ENCODE results near the gene GRM5.
"Not testable (repeated sequence)": the region's sequence is repeated elsewhere in the genome, so short reads cannot be mapped to it uniquely, and the experiment has no call there.

GRM5 gene

DNA sequence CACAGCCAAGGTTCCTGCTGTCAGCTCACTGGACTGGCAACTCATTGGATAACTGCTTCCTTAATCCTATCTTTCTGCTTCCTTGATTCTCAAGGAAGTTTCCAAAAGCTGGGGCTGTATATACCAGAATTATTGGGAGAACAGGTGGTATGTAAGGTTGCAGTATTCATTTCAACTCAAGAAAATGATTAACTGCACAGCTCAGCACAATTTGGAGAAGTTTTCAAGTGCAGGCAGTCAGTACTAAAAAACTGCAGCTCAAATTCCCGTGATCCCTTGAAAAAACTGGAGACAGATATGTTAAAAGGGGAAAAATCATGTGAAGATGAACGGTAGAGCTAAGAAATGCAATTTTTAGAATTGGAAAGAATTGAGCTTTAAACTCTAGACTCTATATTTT is 44.4 kb downstream of the GRM5 start:
- FAIRE-seq (no peak), DNase-seq (ENCODE audit: insufficient read length, low spot score) (no peak)
- TF ChIP-seq SPI1 (IDR thresholded peaks at IDR 0.05; ENCODE audit: low read depth, low read length): no peak
- TF ChIP-seq POLR2AphosphoS5 (IDR thresholded peaks at IDR 0.05; ENCODE audit: low read depth, low read length): no peak
- no peak for TF ChIP-seq TAF1 (IDR thresholded peaks at IDR 0.05; ENCODE audit: low read depth, low read length)
- TF ChIP-seq PAX5 (IDR thresholded peaks at IDR 0.05; ENCODE audit: insufficient read depth, low read length, severe bottlenecking): no peak

DNA sequence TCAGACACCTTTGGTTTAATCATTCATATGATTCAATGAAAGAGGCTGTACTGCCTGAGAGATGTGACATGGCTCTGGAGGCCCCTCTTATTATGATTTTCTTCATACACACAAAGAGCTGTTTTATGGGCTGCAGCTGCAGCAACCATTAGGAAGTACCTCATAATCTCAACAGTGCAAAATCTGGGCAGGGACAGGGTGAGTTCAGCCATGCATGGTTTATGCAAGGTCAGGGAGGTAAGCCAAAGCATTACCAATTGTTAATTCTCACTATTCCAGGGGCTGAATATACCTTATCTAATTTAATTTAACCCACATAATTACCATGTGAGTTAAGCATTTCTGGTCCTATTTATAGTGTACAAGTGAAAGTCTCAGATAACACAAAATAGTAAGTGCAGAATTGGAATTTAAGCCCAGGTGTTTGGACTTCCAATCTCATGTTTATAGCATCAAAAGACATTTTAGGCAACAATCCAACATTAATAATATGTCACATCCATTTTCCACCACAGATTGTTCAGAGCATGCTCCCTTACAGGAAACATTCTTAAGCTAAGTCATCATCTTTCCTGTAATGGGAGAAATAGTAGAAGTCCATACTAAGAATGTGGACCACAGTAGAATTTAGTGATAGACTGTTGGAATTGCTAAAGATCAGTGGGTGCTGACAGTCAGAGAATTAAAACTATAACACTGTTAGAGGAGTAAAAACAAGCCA is 45.8 kb downstream of the GRM5 start:
- not testable (repeated sequence) for DNase-seq (ENCODE audit: insufficient read length, low spot score); FAIRE-seq

DNA sequence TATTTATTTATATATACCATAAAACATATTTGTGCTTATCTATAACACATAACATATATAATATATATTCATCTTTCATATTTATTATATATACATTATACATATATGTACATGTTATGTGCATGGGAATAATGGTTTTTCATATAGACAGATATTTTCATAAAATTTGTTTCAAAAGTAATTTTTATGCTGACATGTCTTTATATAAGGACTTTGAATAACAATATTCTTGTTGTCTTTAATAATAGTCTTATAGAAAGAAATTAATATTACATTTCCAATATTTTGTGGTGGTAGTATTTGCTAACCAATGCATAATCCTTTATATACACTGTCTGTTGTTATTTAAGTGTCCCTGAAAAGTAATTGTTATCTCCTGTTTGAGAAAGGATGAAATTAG is 49.6 kb downstream of the GRM5 start:
- FAIRE-seq (peak; percentile 62), DNase-seq (ENCODE audit: insufficient read length, low spot score) (no peak)
- TF ChIP-seq POLR2A (IDR thresholded peaks at IDR 0.05; ENCODE audit: low read depth, low read length) (no peak), POLR2AphosphoS5 (IDR thresholded peaks at IDR 0.05; ENCODE audit: low read depth, low read length) (no peak), TAF1 (IDR thresholded peaks at IDR 0.05; ENCODE audit: low read depth, low read length) (no peak), PAX5 (IDR thresholded peaks at IDR 0.05; ENCODE audit: insufficient read depth, low read length, severe bottlenecking) (no peak), POU2F2 (IDR thresholded peaks at IDR 0.05; ENCODE audit: low read depth, low read length) (no peak), SPI1 (IDR thresholded peaks at IDR 0.05; ENCODE audit: low read depth, low read length) (no peak)

GRCh38 chr11:89015614-89016013 is 50.2 kb downstream of the GRM5 start:
- DNase-seq (ENCODE audit: insufficient read length, low spot score): no peak
- FAIRE-seq: no peak
- no peak for TF ChIP-seq POU2F2 (IDR thresholded peaks at IDR 0.05; ENCODE audit: low read depth, low read length)
- TF ChIP-seq POLR2A (IDR thresholded peaks at IDR 0.05; ENCODE audit: low read depth, low read length): no peak
- TF ChIP-seq PAX5 (IDR thresholded peaks at IDR 0.05; ENCODE audit: insufficient read depth, low read length, severe bottlenecking): no peak
- TF ChIP-seq TAF1 (IDR thresholded peaks at IDR 0.05; ENCODE audit: low read depth, low read length): no peak
- no peak for TF ChIP-seq POLR2AphosphoS5 (IDR thresholded peaks at IDR 0.05; ENCODE audit: low read depth, low read length)
- no peak for TF ChIP-seq SPI1 (IDR thresholded peaks at IDR 0.05; ENCODE audit: low read depth, low read length)

DNA sequence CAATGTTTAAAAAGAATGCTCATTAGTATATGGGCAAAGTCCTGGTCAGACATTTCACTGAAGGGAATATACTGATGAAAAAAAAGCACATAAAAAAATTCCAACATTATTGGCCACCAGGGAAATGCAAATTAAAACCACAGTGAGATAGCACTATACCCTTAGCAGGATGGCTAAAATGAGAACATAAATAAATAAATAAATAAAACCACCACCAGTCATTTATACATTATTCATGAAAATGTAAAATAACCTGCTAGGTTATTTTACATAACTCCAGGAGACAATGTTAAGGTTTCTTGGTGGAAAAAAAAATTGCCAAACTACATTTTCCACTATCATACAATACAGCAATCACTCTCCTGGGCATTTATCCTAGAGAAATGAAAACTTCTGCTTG is 64.9 kb downstream of the GRM5 start:
- FAIRE-seq; DNase-seq (ENCODE audit: insufficient read length, low spot score): not testable (repeated sequence)

DNA sequence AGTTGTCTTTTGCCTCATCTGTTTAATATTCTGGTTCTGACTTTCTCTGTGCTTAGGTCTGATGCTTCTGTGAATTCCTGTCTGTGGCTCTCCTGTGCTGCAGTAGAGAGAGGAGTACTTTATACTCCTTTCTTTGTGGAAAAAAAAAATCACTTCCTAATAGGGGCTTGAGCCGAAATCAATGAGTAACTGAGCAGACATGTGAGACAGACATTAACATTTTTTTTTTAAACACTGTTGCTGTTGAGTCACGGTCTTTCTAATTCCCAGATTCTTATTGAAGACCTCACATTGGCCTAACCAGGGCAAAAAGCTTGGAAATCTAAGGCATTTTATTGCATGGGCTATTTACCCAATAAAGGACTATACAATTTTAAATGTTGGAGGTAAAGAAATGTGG is 86.1 kb downstream of the GRM5 start:
- FAIRE-seq (no peak), DNase-seq (ENCODE audit: insufficient read length, low spot score) (no peak)
- no peak for TF ChIP-seq POLR2AphosphoS5 (IDR thresholded peaks at IDR 0.05; ENCODE audit: low read depth, low read length)
- no peak for TF ChIP-seq TAF1 (IDR thresholded peaks at IDR 0.05; ENCODE audit: low read depth, low read length)
- TF ChIP-seq PAX5 (IDR thresholded peaks at IDR 0.05; ENCODE audit: insufficient read depth, low read length, severe bottlenecking): no peak
- no peak for TF ChIP-seq POU2F2 (IDR thresholded peaks at IDR 0.05; ENCODE audit: low read depth, low read length)
- no peak for TF ChIP-seq SPI1 (IDR thresholded peaks at IDR 0.05; ENCODE audit: low read depth, low read length)
- no peak for TF ChIP-seq POLR2A (IDR thresholded peaks at IDR 0.05; ENCODE audit: low read depth, low read length)

DNA sequence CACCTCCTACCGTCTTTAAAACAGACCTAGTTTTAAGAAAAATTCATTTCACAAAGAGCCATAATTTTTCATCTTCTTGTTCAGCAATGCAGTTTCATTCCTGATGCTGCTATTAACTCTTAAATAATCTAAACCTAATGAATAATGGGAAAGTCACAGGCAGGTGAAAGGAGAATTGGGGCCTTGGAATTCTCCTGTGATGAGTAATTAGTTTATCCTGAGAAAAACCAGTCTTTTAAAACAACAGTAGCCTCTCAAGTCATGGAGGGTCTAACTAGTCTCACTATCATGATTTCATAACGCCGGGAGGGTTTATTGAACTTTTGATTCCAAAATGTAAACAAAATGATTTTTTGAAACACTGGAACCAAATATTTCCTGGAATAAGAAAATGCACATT is 86.8 kb downstream of the GRM5 start:
- not testable (repeated sequence) for FAIRE-seq; DNase-seq (ENCODE audit: insufficient read length, low spot score)

DNA sequence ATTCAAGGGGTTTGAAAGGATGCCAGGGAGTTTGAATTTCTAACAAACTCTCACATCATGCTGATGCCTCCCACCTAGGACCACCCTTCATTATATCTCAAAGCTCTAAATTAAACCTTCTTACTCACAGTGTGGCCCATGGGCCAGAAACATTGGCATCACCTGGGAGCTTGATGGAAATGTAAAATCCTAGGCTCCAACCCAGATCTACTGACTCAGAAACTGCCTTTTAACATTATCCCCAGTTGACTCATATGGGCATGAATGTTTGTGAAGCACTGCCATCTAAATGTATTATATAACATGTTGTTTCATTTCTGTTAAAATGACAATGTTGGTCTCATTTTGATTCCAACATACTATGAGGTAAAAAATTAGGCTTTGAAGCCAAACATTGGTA is 90.3 kb downstream of the GRM5 start:
- DNase-seq (ENCODE audit: insufficient read length, low spot score); FAIRE-seq: not testable (repeated sequence)

DNA sequence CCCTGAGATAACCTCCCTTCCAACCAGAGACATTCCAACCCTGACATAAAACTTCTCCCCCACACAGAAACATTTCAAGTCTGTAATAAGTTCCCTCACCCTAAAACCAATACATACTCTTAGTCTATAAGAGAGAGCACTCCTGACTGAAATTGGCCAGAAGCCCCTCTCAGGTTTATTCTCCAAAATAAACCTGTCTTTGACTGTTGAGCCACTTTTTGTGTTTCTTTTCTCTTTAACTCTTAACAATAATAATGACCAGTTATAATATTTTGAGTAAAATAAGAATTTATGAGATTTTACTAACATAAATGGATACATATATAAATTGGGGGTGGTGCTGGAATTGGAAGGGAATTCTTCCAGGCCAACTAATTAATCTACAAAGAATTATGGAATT is 93.6 kb downstream of the GRM5 start:
- DNase-seq (ENCODE audit: insufficient read length, low spot score): no peak
- TF ChIP-seq POLR2A (IDR thresholded peaks at IDR 0.05; ENCODE audit: low read depth, low read length): no peak
- no peak for TF ChIP-seq TAF1 (IDR thresholded peaks at IDR 0.05; ENCODE audit: low read depth, low read length)
- no peak for TF ChIP-seq POU2F2 (IDR thresholded peaks at IDR 0.05; ENCODE audit: low read depth, low read length)
- no peak for TF ChIP-seq SPI1 (IDR thresholded peaks at IDR 0.05; ENCODE audit: low read depth, low read length)
- TF ChIP-seq POLR2AphosphoS5 (IDR thresholded peaks at IDR 0.05; ENCODE audit: low read depth, low read length): no peak
- TF ChIP-seq PAX5 (IDR thresholded peaks at IDR 0.05; ENCODE audit: insufficient read depth, low read length, severe bottlenecking): no peak
- no peak for FAIRE-seq

GRCh38 chr11:88961621-88962020 is 104.2 kb downstream of the GRM5 start:
- DNase-seq (ENCODE audit: insufficient read length, low spot score); FAIRE-seq: not testable (repeated sequence)

DNA sequence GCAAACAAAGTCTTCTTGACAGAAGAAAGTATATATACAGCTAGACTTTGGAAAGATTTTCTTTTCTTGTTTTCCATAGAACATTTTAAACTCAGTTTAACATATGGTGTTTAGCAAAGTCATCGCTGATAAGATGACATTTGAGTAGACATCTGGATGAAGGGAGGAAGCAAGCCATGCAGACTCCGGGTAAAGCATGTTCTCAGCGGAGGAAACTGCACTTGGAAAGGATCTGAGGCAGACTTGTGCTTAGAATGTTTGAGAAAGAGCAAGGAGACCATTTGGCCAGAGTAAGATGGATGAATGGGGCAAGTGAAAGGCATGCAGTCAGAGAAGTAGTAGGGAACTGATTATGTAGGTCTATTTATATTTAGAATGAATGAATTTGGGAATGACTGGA is 105.9 kb downstream of the GRM5 start:
- not testable (repeated sequence) for DNase-seq (ENCODE audit: insufficient read length, low spot score); FAIRE-seq

GRCh38 chr11:88950975-88951374 is 114.8 kb downstream of the GRM5 start:
- DNase-seq (ENCODE audit: insufficient read length, low spot score) (no peak), FAIRE-seq (no peak)
- no peak for TF ChIP-seq SPI1 (IDR thresholded peaks at IDR 0.05; ENCODE audit: low read depth, low read length)
- no peak for TF ChIP-seq POU2F2 (IDR thresholded peaks at IDR 0.05; ENCODE audit: low read depth, low read length)
- no peak for TF ChIP-seq TAF1 (IDR thresholded peaks at IDR 0.05; ENCODE audit: low read depth, low read length)
- no peak for TF ChIP-seq PAX5 (IDR thresholded peaks at IDR 0.05; ENCODE audit: insufficient read depth, low read length, severe bottlenecking)
- TF ChIP-seq POLR2AphosphoS5 (IDR thresholded peaks at IDR 0.05; ENCODE audit: low read depth, low read length): no peak
- TF ChIP-seq POLR2A (IDR thresholded peaks at IDR 0.05; ENCODE audit: low read depth, low read length): no peak

GRCh38 chr11:88948908-88949307 is 116.9 kb downstream of the GRM5 start:
- not testable (repeated sequence) for DNase-seq (ENCODE audit: insufficient read length, low spot score); FAIRE-seq

- not testable (repeated sequence) for FAIRE-seq; DNase-seq (ENCODE audit: insufficient read length, low spot score)
Measured at GRCh38 chr11:88947843-88948572, 117.8 kb downstream of the GRM5 start.

DNA sequence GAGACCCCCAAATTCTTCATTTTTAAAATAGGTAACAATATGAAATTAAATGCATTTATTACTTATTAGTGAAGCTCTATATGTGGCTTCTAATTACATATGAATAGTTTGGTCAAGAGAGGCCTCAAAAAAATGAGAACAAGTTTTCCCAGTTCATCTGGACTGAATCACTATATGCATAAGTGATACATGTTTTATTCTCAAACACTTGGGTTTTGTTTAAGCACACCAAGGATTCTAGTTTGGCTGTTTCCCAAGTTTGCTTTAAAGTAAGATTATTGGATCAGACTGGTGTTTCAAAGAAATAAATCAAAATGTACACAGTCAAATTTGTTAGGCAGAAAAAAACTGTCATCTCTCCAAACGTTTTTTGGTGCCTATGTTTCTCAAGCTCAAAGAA is 136.1 kb downstream of the GRM5 start:
- DNase-seq (ENCODE audit: insufficient read length, low spot score); FAIRE-seq: not testable (repeated sequence)

GRCh38 chr11:88917065-88917464 is 148.7 kb downstream of the GRM5 start:
- DNase-seq (ENCODE audit: insufficient read length, low spot score); FAIRE-seq: not testable (repeated sequence)
